Naive B cell (primary cell): ENCODE results near the gene TMEFF2. TPM values are rescaled to one million over a fixed set of nuclear protein-coding genes. Genes with fewer than 3 reads are reported as not detected.
A peak's percentile ranks its signal among the peaks of the same experiment; 100 is the strongest.
"Not testable (repeated sequence)": the region's sequence is repeated elsewhere in the genome, so short reads cannot be mapped to it uniquely, and the experiment has no call there.

Experiments
- ATAC-seq, 2 donors: fragments of 150-1000 bp; cut with Tn5 transposase; 2 replicates each; pipeline ENCODE4 v1.10.0; 2021; ENCODE audit warnings: low read depth in 2 of 2, mild to moderate bottlenecking in 2 of 2, moderate library complexity in 2 of 2
- DNase-seq: peaks from one replicate; pipeline ENCODE4 v3.0.0; 2022
- H3K27ac Mint-ChIP-seq, 6 donors: one replicate each; pipeline ENCODE4 v1.8.0; 2020 to 2022; ENCODE audit warnings: mild to moderate bottlenecking in 6 of 6, mixed read lengths in 6 of 6, moderate library complexity in 5 of 6, inconsistent platforms in 2 of 6
- H3K27me3 Mint-ChIP-seq, 3 donors: one replicate each; pipeline ENCODE4 v1.8.0; 2021 to 2022; ENCODE audit warnings: mixed read lengths in 3 of 3, mild to moderate bottlenecking in 1 of 3
- H3K36me3 Mint-ChIP-seq, 2 donors: one replicate each; pipeline ENCODE4 v1.8.0; 2020 to 2022; ENCODE audit warnings: mixed read lengths in 2 of 2, inconsistent platforms in 1 of 2, mild to moderate bottlenecking in 1 of 2
- H3K4me1 Mint-ChIP-seq, 3 donors: one replicate each; pipeline ENCODE4 v1.8.0; 2020 to 2022; ENCODE audit warnings: mixed read lengths in 3 of 3, inconsistent platforms in 1 of 3, mild to moderate bottlenecking in 1 of 3, moderate library complexity in 1 of 3
- H3K4me3 Mint-ChIP-seq, 8 donors: one replicate each; pipeline ENCODE4 v1.8.0; 2020 to 2022; ENCODE audit warnings: mild to moderate bottlenecking in 8 of 8, mixed read lengths in 8 of 8, moderate library complexity in 8 of 8, inconsistent platforms in 2 of 8
- H3K9me3 Mint-ChIP-seq, 7 donors: one replicate each; pipeline ENCODE4 v1.8.0; 2020 to 2022; ENCODE audit warnings: mixed read lengths in 7 of 7, mild to moderate bottlenecking in 5 of 7, inconsistent platforms in 2 of 7, moderate library complexity in 1 of 7
- polyA plus RNA-seq, 6 donors: library from polyadenylated mRNA; unstranded; fragments of 300-500 nt; fragmentation: Illumina TruSeq; gene quantifications; one replicate each; pipeline ENCODE4 v1.2.3, GENCODE V29; 2021; ENCODE audit warnings: low read depth in 6 of 6

The TMEFF2 gene
- polyA plus RNA-seq, 6 donors from 2014 or later, result not detected

DNA sequence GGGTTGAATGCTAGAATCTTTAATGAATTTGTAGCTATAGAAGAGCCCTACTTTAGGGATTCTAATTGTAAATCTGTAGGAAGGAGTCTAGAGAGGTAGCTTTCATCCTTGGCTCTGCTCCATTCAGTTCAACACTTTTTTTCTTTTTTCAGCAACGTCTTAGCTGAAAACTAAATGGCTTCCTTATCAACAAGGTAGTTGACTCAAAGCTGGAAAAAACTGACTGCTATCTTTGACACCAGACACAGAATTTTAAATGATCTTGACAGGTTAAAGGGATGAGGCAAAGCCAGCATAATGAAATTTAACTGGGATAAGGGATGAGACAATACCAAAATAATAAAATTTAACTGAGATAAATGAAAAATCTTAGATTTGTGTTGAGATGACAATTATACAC lies 54.9 kb downstream of the TMEFF2 start:
- Mint-ChIP-seq H3K4me3 (no peak overlapping the region), H3K9me3 (no peaks in the 10 kb centered on the region), H3K36me3 (no peaks in the 10 kb centered on the region), H3K27ac (no peak overlapping the region), H3K27me3 (peaks cover 0 to 7% (median 0%) of the 10 kb centered on the region in 3 donors), H3K4me1 (no peaks in the 10 kb centered on the region)
- DNase-seq (no peak), ATAC-seq (no peak)

DNA sequence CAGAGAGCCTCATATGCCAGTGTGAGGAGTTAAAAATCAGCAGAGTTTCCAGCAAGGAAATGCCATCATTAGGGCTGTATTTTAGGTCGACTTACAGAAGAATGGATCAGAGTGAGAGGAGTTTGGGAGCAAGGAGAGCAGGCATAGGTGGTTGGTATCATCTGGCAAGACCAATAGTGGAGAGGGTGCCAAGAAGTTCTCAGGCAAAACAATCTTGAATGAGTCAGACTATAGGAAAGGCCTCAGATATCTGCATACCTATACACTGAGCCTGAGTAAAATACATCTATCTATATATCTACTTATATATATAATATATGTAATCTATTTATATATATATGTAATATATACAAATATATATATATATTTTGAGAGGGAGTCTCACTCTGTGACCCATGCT lies 57.3 kb downstream of the TMEFF2 start:
- no peaks in the 10 kb centered on the region for H3K4me1 Mint-ChIP-seq
- H3K36me3 Mint-ChIP-seq, result no peaks in the 10 kb centered on the region
- no peak overlapping the region for H3K4me3 Mint-ChIP-seq
- no peak overlapping the region for H3K27ac Mint-ChIP-seq
- DNase-seq (no peak), ATAC-seq (no peak)
- H3K27me3 Mint-ChIP-seq, result peaks cover 0 to 7% (median 0%) of the 10 kb centered on the region in 3 donors
- no peaks in the 10 kb centered on the region for H3K9me3 Mint-ChIP-seq

DNA sequence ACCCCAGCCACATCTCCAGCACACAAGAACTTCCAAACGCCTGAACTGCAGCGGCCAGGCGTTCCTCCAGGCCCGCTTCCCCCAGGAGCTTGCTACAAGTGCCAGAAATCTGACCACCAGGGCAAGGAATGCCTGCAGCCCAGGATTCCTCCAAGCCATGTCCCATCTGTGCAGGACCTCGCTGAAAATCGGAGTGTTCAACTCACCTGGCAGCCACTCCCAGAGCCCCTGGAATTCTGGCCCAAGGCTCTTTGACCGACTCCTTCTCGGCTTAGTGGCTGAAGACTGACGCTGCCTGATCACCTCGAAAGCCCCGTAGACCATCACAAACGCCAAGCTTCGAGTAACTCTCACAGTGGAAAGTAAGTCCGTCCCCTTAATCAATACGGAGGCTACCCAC lies 62.1 kb downstream of the TMEFF2 start:
- DNase-seq, ATAC-seq, H3K27me3 Mint-ChIP-seq, H3K4me1 Mint-ChIP-seq, H3K36me3 Mint-ChIP-seq, H3K9me3 Mint-ChIP-seq, H3K27ac Mint-ChIP-seq, H3K4me3 Mint-ChIP-seq: not testable (repeated sequence)

DNA sequence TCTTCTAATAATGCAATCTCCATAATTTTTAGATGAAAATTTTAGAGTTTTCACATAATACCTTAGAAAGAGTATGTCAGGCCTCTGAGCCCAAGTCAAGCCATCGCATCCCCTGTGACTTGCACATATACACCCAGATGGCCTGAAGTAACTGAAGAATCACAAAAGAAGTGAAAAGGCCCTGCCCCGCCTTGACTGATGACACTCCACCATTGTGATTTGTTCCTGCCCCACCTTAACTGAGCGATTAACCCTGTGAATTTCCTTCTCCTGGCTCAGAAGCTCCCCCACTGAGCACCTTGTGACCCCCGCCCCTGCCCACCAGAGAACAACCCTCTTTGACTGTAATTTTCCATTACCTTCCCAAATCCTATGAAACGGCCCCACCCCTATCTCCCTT lies 64.4 kb downstream of the TMEFF2 start:
- H3K27ac Mint-ChIP-seq, H3K4me3 Mint-ChIP-seq, H3K4me1 Mint-ChIP-seq, H3K9me3 Mint-ChIP-seq, H3K36me3 Mint-ChIP-seq, DNase-seq, ATAC-seq, H3K27me3 Mint-ChIP-seq: not testable (repeated sequence)

DNA sequence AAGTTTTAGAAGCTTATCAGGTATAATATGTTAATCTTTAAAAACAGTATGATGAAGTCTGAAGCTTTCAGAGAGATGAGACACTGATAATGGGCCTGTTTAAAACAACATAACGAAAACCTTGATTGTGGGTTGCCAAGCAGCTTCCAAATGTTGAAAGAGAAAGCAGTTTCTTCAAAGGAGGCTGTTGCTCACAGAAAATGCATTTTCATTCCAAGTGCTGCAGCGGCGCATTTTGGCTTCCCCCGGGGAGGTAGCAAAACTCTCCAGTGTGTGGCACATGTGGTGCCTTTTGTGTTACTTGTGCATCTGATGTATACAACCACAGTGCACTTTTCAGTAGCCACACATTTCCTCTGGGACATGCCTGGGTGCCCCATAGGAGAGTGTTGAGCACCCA lies 66.1 kb downstream of the TMEFF2 start:
- Mint-ChIP-seq H3K36me3 (no peaks in the 10 kb centered on the region), H3K4me3 (no peak overlapping the region), H3K4me1 (no peaks in the 10 kb centered on the region), H3K27ac (no peak overlapping the region), H3K27me3 (peaks cover 0 to 6% (median 0%) of the 10 kb centered on the region in 3 donors), H3K9me3 (peaks cover 0 to 1% (median 0%) of the 10 kb centered on the region in 7 donors)
- ATAC-seq (no peak), DNase-seq (no peak)

DNA sequence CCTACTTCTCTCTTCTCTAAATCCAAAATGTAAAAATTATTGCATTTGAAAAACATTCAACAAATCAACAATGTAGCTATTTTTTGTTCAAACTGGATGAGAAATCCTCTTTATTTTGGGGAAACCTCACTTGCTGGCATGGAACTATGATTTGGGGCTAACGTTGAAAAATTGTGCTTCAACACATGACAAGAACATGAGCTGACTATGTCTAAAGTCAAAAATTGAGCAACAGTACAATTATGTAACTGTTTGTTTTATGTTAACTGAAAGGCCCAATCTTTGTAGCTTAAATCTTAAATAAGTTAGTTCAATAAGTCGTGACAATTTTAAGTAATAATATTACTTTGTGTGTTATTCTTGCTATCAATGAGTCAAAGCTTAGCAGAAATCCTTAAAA lies 67.3 kb downstream of the TMEFF2 start:
- no peaks in the 10 kb centered on the region for H3K36me3 Mint-ChIP-seq
- no peak for ATAC-seq
- no peak overlapping the region for H3K27ac Mint-ChIP-seq
- H3K9me3 Mint-ChIP-seq, result peaks cover 0 to 1% (median 0%) of the 10 kb centered on the region in 7 donors
- H3K27me3 Mint-ChIP-seq, result peaks cover 0 to 6% (median 0%) of the 10 kb centered on the region in 3 donors
- H3K4me1 Mint-ChIP-seq, result no peaks in the 10 kb centered on the region
- H3K4me3 Mint-ChIP-seq, result no peak overlapping the region
- no peak for DNase-seq

DNA sequence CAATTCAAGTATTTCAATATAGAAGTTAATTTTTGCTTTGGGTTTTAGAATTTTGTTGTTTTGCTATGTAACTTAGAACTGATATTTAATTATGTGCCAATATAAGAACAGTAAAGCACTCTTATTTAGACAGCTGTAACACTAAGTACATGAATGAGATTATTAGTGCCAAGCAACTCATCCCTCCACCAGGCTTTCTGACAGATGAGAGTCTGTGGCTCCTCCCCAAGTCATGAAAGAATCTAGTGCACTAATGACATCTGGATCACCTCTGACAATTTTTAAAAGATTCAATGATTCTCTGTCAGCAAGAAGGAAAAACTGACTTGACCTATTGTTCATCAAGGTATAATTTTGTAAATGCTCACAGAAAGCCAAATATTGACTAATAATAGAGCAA lies 67.8 kb downstream of the TMEFF2 start:
- Mint-ChIP-seq H3K4me1 (no peaks in the 10 kb centered on the region), H3K9me3 (peaks cover 0 to 1% (median 0%) of the 10 kb centered on the region in 7 donors), H3K27ac (peak overlapping the region in 1 of 6 donors; percentile 12), H3K36me3 (no peaks in the 10 kb centered on the region), H3K27me3 (peaks cover 0 to 6% (median 0%) of the 10 kb centered on the region in 3 donors), H3K4me3 (no peak overlapping the region)
- ATAC-seq (no peak), DNase-seq (no peak)

DNA sequence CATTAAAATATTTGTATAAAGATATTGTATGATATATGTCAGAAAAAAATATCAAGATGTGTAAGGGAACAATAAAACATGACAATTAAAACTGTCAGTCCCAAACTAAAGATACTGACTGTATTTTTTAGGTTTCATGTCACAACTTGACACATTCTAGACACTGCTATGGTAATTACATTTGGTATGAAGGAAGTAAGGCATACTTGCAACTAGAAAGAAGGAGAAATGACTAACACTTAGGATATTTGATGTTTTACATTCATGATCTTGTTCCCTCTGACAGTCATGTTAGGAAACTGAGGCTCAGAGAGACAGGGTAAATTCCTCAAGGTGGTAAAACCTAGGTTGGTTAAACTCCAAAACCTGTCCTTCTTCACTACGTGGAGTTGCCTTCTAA lies 68.3 kb downstream of the TMEFF2 start:
- ATAC-seq (no peak), DNase-seq (no peak)
- Mint-ChIP-seq H3K27me3 (peaks cover 0 to 1% (median 0%) of the 10 kb centered on the region in 3 donors), H3K4me1 (no peaks in the 10 kb centered on the region), H3K4me3 (no peak overlapping the region), H3K27ac (no peak overlapping the region), H3K36me3 (no peaks in the 10 kb centered on the region), H3K9me3 (peaks cover 0 to 1% (median 0%) of the 10 kb centered on the region in 7 donors)

DNA sequence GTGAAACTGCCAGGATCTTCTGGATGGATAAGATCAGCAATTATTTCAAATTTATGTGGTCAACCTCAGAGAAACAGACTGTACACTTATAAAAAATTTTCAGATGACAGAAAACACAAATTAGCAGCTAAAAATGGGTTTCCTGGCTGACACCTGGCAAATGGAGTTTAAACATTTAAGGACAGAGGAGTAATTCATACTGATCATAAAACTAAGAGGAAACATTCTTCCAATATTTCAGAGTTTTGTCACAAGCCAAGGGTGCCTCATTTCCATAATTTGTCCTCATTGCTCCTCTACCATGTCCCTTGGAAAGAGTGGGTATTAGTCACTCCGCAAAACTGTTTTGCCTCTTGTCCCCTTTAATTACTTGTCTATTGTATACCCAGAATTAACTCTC lies 70.2 kb downstream of the TMEFF2 start:
- ATAC-seq, result no peak
- H3K4me3 Mint-ChIP-seq, result no peak overlapping the region
- H3K9me3 Mint-ChIP-seq, result no peaks in the 10 kb centered on the region
- H3K27ac Mint-ChIP-seq, result no peak overlapping the region
- H3K36me3 Mint-ChIP-seq, result no peaks in the 10 kb centered on the region
- DNase-seq, result no peak
- peaks cover 0 to 3% (median 0%) of the 10 kb centered on the region in 3 donors for H3K27me3 Mint-ChIP-seq
- no peaks in the 10 kb centered on the region for H3K4me1 Mint-ChIP-seq

DNA sequence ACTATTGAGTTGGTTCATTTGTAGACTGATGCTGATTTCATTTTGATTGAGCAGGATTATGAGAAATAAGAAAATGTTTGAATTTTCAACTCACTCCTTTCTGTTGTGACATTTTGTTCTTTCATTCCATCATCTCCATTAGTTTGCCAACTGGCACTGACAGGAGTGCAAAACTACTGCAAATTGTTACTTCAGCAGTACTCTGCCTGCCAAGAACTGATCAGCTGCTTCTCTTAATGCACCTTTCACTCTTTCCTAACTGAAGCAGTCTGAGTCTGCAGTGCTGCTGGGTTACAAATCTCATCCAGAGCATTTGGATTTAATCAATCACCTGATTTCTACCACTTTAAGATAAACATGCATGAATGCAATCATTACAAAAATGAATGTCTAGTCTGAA lies 70.9 kb downstream of the TMEFF2 start:
- no peak overlapping the region for H3K4me3 Mint-ChIP-seq

DNA sequence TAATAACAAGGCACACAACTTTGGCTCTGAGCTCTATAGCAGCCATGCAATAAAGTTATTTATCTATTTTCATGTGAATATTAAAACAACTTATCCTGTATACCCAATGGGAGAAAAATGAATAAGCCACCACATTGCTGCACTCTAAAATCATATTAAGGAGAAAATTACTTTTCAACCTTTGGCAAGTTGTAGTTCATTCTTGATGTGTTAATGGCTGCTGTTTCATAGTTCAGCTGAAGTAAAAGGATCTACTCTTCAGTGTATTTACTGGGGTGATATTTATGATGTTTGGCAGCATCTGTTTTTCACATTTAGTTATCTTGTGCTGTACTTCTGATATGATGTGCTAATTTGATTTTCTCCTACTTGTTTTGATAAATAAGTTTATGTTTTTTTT lies 71.8 kb downstream of the TMEFF2 start:
- no peak overlapping the region for H3K4me3 Mint-ChIP-seq
- no peaks in the 10 kb centered on the region for H3K4me1 Mint-ChIP-seq
- no peak for ATAC-seq
- no peak overlapping the region for H3K27ac Mint-ChIP-seq
- DNase-seq, result no peak
- H3K9me3 Mint-ChIP-seq, result peaks cover 0 to 6% (median 2%) of the 10 kb centered on the region in 7 donors
- no peaks in the 10 kb centered on the region for H3K36me3 Mint-ChIP-seq
- peaks cover 0 to 3% (median 0%) of the 10 kb centered on the region in 3 donors for H3K27me3 Mint-ChIP-seq

More for the DNA sequence above, 70.9 kb downstream of the TMEFF2 start:
- Mint-ChIP-seq H3K36me3 (no peaks in the 10 kb centered on the region), H3K27me3 (peaks cover 0 to 3% (median 0%) of the 10 kb centered on the region in 3 donors), H3K9me3 (no peaks in the 10 kb centered on the region), H3K4me1 (no peaks in the 10 kb centered on the region), H3K27ac (no peak overlapping the region)
- no peak for ATAC-seq
- DNase-seq, result no peak

DNA sequence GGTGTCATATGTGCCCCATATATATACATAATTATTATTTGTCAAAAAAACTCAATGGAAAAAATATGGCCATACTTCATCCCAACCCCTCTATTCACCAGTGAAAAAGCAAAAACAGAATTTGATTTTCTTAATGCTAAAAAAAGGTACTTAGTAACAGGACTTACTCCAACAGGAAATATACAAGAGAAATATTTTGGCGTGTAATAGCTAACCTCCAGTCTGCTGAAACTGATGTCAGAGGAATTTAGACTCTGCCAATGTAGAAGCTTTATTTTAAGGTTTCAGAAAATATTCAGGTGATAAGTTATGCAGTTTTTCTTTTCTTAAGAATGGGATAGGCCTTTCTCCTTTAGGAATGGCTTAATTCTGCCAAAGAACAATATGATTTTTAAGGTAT lies 72.6 kb downstream of the TMEFF2 start:
- Mint-ChIP-seq H3K36me3 (no peaks in the 10 kb centered on the region), H3K4me1 (no peaks in the 10 kb centered on the region), H3K9me3 (peaks cover 0 to 7% (median 5%) of the 10 kb centered on the region in 7 donors), H3K4me3 (no peak overlapping the region), H3K27ac (no peak overlapping the region), H3K27me3 (peaks cover 0 to 3% (median 0%) of the 10 kb centered on the region in 3 donors)
- DNase-seq (no peak), ATAC-seq (no peak)

DNA sequence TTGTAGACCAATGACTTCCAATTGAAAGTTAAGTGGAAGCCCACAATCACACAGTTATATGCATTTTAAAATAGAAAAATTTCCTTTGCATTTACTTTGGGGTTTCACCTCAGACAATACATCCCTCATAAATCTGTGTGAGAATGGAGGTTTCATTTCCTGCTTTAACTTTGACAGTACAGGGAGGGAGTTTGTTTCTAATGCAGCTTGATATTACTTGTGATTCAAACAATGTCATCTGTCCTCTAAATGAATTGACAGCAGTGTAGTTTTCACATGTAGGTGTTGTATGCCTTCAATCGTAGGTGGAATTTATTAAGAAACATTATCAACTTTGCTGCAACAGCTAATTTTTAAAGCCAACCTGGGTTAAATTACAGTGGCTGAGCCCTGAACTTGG lies 75.2 kb downstream of the TMEFF2 start:
- H3K36me3 Mint-ChIP-seq, result no peaks in the 10 kb centered on the region
- H3K4me1 Mint-ChIP-seq, result no peaks in the 10 kb centered on the region
- DNase-seq (no peak), ATAC-seq (no peak)
- peaks cover 0 to 12% (median 6%) of the 10 kb centered on the region in 7 donors for H3K9me3 Mint-ChIP-seq
- H3K27ac Mint-ChIP-seq, result no peak overlapping the region
- H3K4me3 Mint-ChIP-seq, result no peak overlapping the region
- peaks cover 0 to 10% (median 0%) of the 10 kb centered on the region in 3 donors for H3K27me3 Mint-ChIP-seq

DNA sequence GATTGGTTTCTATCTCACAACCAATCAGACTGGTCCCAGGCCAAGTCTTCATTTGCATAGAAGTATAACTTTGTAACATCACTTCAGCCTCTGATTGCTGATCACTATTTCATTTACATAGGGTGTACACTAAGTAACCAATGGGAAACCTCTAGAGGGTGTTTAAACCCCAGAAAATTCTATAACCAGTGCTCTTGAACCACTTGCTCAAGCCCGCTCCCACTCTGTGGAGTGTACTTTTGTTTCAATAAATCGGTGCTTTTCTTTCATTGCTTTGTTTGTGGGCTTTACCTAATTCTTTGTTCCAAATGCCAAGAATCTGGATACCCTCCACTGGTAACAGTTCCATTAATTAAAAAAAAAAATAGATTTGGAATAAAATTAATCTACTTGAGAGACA lies 77.0 kb downstream of the TMEFF2 start:
- Mint-ChIP-seq H3K9me3 (peaks cover 0 to 12% (median 6%) of the 10 kb centered on the region in 7 donors), H3K36me3 (no peaks in the 10 kb centered on the region), H3K27me3 (peaks cover 0 to 10% (median 0%) of the 10 kb centered on the region in 3 donors), H3K4me1 (no peaks in the 10 kb centered on the region), H3K27ac (no peak overlapping the region), H3K4me3 (no peak overlapping the region)
- no peak for ATAC-seq
- no peak for DNase-seq

DNA sequence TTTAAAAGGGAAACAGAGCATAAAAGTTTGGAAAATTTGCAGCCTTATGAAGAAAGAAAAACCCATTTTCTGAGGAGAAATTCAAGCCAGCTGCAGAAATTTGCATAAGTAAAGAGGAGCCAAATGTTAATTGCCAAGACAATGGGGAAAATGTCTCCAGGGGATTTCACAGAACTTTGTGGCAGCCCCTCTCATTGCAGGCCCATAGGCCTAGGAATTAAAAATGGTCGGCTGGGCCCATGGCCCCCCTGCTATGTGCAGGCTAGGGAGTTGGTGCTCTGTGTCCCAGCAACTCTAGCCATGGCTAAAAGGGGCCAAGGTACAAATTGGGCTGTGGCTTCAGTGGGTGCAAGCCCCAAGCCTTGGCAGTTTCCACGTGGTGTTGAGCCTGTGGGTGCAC lies 83.2 kb downstream of the TMEFF2 start:
- not testable (repeated sequence) for H3K4me3 Mint-ChIP-seq, ATAC-seq, H3K4me1 Mint-ChIP-seq, H3K27ac Mint-ChIP-seq, DNase-seq, H3K27me3 Mint-ChIP-seq, H3K36me3 Mint-ChIP-seq
- H3K9me3 Mint-ChIP-seq, result peaks cover 0 to 12% (median 4%) of the 10 kb centered on the region in 7 donors
